ENCODE measurements around the gene EXT2. TPM values are rescaled to one million over a fixed set of nuclear protein-coding genes. Genes with fewer than 3 reads are reported as not detected.

EXT2 gene
- total RNA-seq, 1 donor from 2014 or later = 35.6 TPM

GRCh38 chr11:44264761-44265160, 169.3 kb downstream of the EXT2 start:
- Mint-ChIP-seq H3K4me3 (ENCODE audit: low read depth) (no peak overlapping the region), H3K27ac (no peak overlapping the region), H3K4me1 (ENCODE audit: low read depth) (no peaks in the 10 kb centered on the region), H3K9me3 (no peaks in the 10 kb centered on the region), H3K27me3 (ENCODE audit: low read depth) (no peaks in the 10 kb centered on the region), H3K36me3 (ENCODE audit: low read depth) (no peaks in the 10 kb centered on the region)
- intact Hi-C loops (cut with micrococcal nuclease) = no loop called here
- no peak for DNase-seq (ENCODE audit: low spot score)

GRCh38 chr11:44266056-44266780, 170.7 kb downstream of the EXT2 start:
- Mint-ChIP-seq H3K27ac (no peak overlapping the region), H3K4me1 (ENCODE audit: low read depth) (no peaks in the 10 kb centered on the region), H3K27me3 (ENCODE audit: low read depth) (no peaks in the 10 kb centered on the region), H3K36me3 (ENCODE audit: low read depth) (no peaks in the 10 kb centered on the region), H3K4me3 (ENCODE audit: low read depth) (no peak overlapping the region), H3K9me3 (no peaks in the 10 kb centered on the region)
- DNase-seq (ENCODE audit: low spot score) = no peak
- intact Hi-C loops (cut with micrococcal nuclease) = no loop called here

- Mint-ChIP-seq H3K27me3 (ENCODE audit: low read depth) (no peaks in the 10 kb centered on the region), H3K4me3 (ENCODE audit: low read depth) (no peak overlapping the region), H3K36me3 (ENCODE audit: low read depth) (no peaks in the 10 kb centered on the region), H3K4me1 (ENCODE audit: low read depth) (no peaks in the 10 kb centered on the region), H3K9me3 (no peaks in the 10 kb centered on the region), H3K27ac (no peak overlapping the region)
- intact Hi-C loops (cut with micrococcal nuclease) = no loop called here
- no peak for DNase-seq (ENCODE audit: low spot score)
Measured at GRCh38 chr11:44267006-44267749, 171.7 kb downstream of the EXT2 start.

- Mint-ChIP-seq H3K27me3 (ENCODE audit: low read depth) (no peaks in the 10 kb centered on the region), H3K36me3 (ENCODE audit: low read depth) (no peaks in the 10 kb centered on the region), H3K4me3 (ENCODE audit: low read depth) (no peak overlapping the region), H3K9me3 (no peaks in the 10 kb centered on the region), H3K4me1 (ENCODE audit: low read depth) (no peaks in the 10 kb centered on the region), H3K27ac (no peak overlapping the region)
- no peak for DNase-seq (ENCODE audit: low spot score)
- intact Hi-C loops (cut with micrococcal nuclease) = no loop called here
Measured at GRCh38 chr11:44267750-44268613, 172.5 kb downstream of the EXT2 start.

GRCh38 chr11:44268614-44269080, 173.2 kb downstream of the EXT2 start:
- Mint-ChIP-seq H3K36me3 (ENCODE audit: low read depth) (no peaks in the 10 kb centered on the region), H3K4me3 (ENCODE audit: low read depth) (no peak overlapping the region), H3K9me3 (no peaks in the 10 kb centered on the region), H3K4me1 (ENCODE audit: low read depth) (no peaks in the 10 kb centered on the region), H3K27me3 (ENCODE audit: low read depth) (no peaks in the 10 kb centered on the region), H3K27ac (no peak overlapping the region)
- intact Hi-C loops (cut with micrococcal nuclease) = no loop called here
- DNase-seq (ENCODE audit: low spot score) = no peak

GRCh38 chr11:44269369-44270351, 174.2 kb downstream of the EXT2 start:
- Mint-ChIP-seq H3K27ac (no peak overlapping the region), H3K4me3 (ENCODE audit: low read depth) (no peak overlapping the region), H3K36me3 (ENCODE audit: low read depth) (no peaks in the 10 kb centered on the region), H3K4me1 (ENCODE audit: low read depth) (no peaks in the 10 kb centered on the region), H3K9me3 (no peaks in the 10 kb centered on the region), H3K27me3 (ENCODE audit: low read depth) (no peaks in the 10 kb centered on the region)
- no peak for DNase-seq (ENCODE audit: low spot score)
- intact Hi-C loops (cut with micrococcal nuclease) = no loop called here

GRCh38 chr11:44270403-44271273, 175.2 kb downstream of the EXT2 start:
- H3K36me3 Mint-ChIP-seq (ENCODE audit: low read depth) = no peaks in the 10 kb centered on the region
- H3K27ac Mint-ChIP-seq = no peak overlapping the region
- no peaks in the 10 kb centered on the region for H3K4me1 Mint-ChIP-seq (ENCODE audit: low read depth)
- H3K9me3 Mint-ChIP-seq = no peaks in the 10 kb centered on the region
- H3K27me3 Mint-ChIP-seq (ENCODE audit: low read depth) = no peaks in the 10 kb centered on the region
- no peak for DNase-seq (ENCODE audit: low spot score)
- no peak overlapping the region for H3K4me3 Mint-ChIP-seq (ENCODE audit: low read depth)
- intact Hi-C loops (cut with micrococcal nuclease) = no loop called here

- no peaks in the 10 kb centered on the region for H3K36me3 Mint-ChIP-seq (ENCODE audit: low read depth)
- no peak for DNase-seq (ENCODE audit: low spot score)
- no peak overlapping the region for H3K27ac Mint-ChIP-seq
- H3K4me3 Mint-ChIP-seq (ENCODE audit: low read depth) = no peak overlapping the region
- H3K4me1 Mint-ChIP-seq (ENCODE audit: low read depth) = no peaks in the 10 kb centered on the region
- no peaks in the 10 kb centered on the region for H3K9me3 Mint-ChIP-seq
- intact Hi-C loops (cut with micrococcal nuclease) = no loop called here
- H3K27me3 Mint-ChIP-seq (ENCODE audit: low read depth) = no peaks in the 10 kb centered on the region
Measured at GRCh38 chr11:44271286-44271685, 175.8 kb downstream of the EXT2 start.

GRCh38 chr11:44274404-44274803, 178.9 kb downstream of the EXT2 start:
- intact Hi-C loops (cut with micrococcal nuclease) = no loop called here
- Mint-ChIP-seq H3K27me3 (ENCODE audit: low read depth) (no peaks in the 10 kb centered on the region), H3K36me3 (ENCODE audit: low read depth) (no peaks in the 10 kb centered on the region), H3K27ac (no peak overlapping the region), H3K4me3 (ENCODE audit: low read depth) (no peak overlapping the region), H3K4me1 (ENCODE audit: low read depth) (no peaks in the 10 kb centered on the region), H3K9me3 (no peaks in the 10 kb centered on the region)
- no peak for DNase-seq (ENCODE audit: low spot score)

GRCh38 chr11:44275241-44275640, 179.8 kb downstream of the EXT2 start:
- DNase-seq (ENCODE audit: low spot score) = no peak
- intact Hi-C loops (cut with micrococcal nuclease) = no loop called here
- H3K36me3 Mint-ChIP-seq (ENCODE audit: low read depth) = no peaks in the 10 kb centered on the region
- no peaks in the 10 kb centered on the region for H3K4me1 Mint-ChIP-seq (ENCODE audit: low read depth)
- H3K4me3 Mint-ChIP-seq (ENCODE audit: low read depth) = no peak overlapping the region
- no peaks in the 10 kb centered on the region for H3K9me3 Mint-ChIP-seq
- peaks cover 2% of the 10 kb centered on the region for H3K27me3 Mint-ChIP-seq (ENCODE audit: low read depth)
- H3K27ac Mint-ChIP-seq = no peak overlapping the region

GRCh38 chr11:44275961-44276550, 180.6 kb downstream of the EXT2 start:
- Mint-ChIP-seq H3K36me3 (ENCODE audit: low read depth) (no peaks in the 10 kb centered on the region), H3K4me1 (ENCODE audit: low read depth) (no peaks in the 10 kb centered on the region), H3K27me3 (ENCODE audit: low read depth) (peaks cover 2% of the 10 kb centered on the region), H3K4me3 (ENCODE audit: low read depth) (no peak overlapping the region), H3K27ac (no peak overlapping the region), H3K9me3 (no peaks in the 10 kb centered on the region)
- DNase-seq (ENCODE audit: low spot score) = no peak
- intact Hi-C loops (cut with micrococcal nuclease) = no loop called here
